HCT116 (cell line): ENCODE results near the gene OSGIN1. TPM values are rescaled to one million over a fixed set of nuclear protein-coding genes. Genes with fewer than 3 reads are reported as not detected.

Source experiments
- ATAC-seq: fragments of 200-7000 bp; cut with Tn5 transposase; 2 replicates; pipeline ENCODE4 v1.9.1; 2020; ENCODE audit warnings: mild to moderate bottlenecking, moderate library complexity
- BruUV-seq: library from RNA; stranded (reverse); fragments of 400-500 nt; replicated peaks from 2 replicates; lab custom pipeline; 2021; lab: Mats Ljungman, UMichigan
- CTCF ChIA-PET: fragments of 300-600 bp; sonication (Branson Sonifier 250); formaldehyde crosslinking; loops from one replicate; lab custom pipeline; 2021; ENCODE audit warnings: antibody characterized with exemption; lab: Charles Lee
- POLR2A ChIA-PET: fragments of 300-600, 350-600 bp; sonication (Branson Sonifier 250); formaldehyde crosslinking; loops from one replicate; lab custom pipeline; 2021; ENCODE audit warnings: antibody characterized with exemption; lab: Charles Lee
- RAD21 ChIA-PET, 2 experiments: fragments of 300-600 bp; sonication (Branson Sonifier 250); formaldehyde crosslinking; loops; one replicate each; lab custom pipeline; 2023; ENCODE audit warnings: low total read pairs in 2 of 2; ENCODE audit not compliant: uncharacterized antibody in 2 of 2, unreplicated experiment in 2 of 2, low non-redundant PET in 1 of 2; lab: Charles Lee
- DNase-seq: peaks from one replicate; pipeline ENCODE4 v3.0.0-alpha.2; 2010; ENCODE audit warnings: low read depth, low spot score
- H2AFZ ChIP-seq: fragments of 200-600 bp; shearing (Covaris generic), sonication (generic); 2 replicates; pipeline ENCODE4 v1.6.1; 2017; ENCODE audit warnings: low read depth, mixed run types, mixed read lengths, antibody characterized with exemption, low read length; ENCODE audit not compliant: poor library complexity, severe bottlenecking
- H3K27ac ChIP-seq: 2 replicates; pipeline ENCODE4 v1.5.1; 2012; ENCODE audit warnings: low read depth, low read length
- H3K27me3 ChIP-seq: fragments of 200-600 bp; sonication (generic); 2 replicates; pipeline ENCODE4 v1.6.1; 2016; ENCODE audit warnings: mixed run types, low read length, mixed read lengths; ENCODE audit not compliant: insufficient read depth
- H3K36me3 ChIP-seq, 2 experiments: fragments of 200-500 bp in 1 of 2; fragments of 200-600 bp in 1 of 2; sonication (Bioruptor generic) in 1 of 2; sonication (generic) in 1 of 2; 2 replicates each; pipeline versions ENCODE4 v1.5.1 to v1.6.1; 2014 to 2016; ENCODE audit warnings: low read length in 2 of 2, inconsistent platforms in 1 of 2, mixed read lengths in 1 of 2, mixed run types in 1 of 2; ENCODE audit not compliant: insufficient read depth in 2 of 2, control insufficient read depth in 1 of 2
- H3K4me1 ChIP-seq, 2 experiments: fragments of 200-600 bp in 1 of 2; sonication (generic) in 1 of 2; 2 replicates each; pipeline versions ENCODE4 v1.5.1 to v1.6.1; 2012 to 2017; ENCODE audit warnings: low read length in 2 of 2, inconsistent platforms in 1 of 2, mild to moderate bottlenecking in 1 of 2, mixed read lengths in 1 of 2, mixed run types in 1 of 2, moderate library complexity in 1 of 2; ENCODE audit not compliant: insufficient read depth in 2 of 2, control insufficient read depth in 1 of 2
- H3K4me2 ChIP-seq: fragments of 200-600 bp; sonication (generic); 2 replicates; pipeline ENCODE4 v1.6.1; 2017; ENCODE audit warnings: mixed run types, low read length, mixed read lengths
- H3K4me3 ChIP-seq, 2 experiments: fragments of 200-600 bp in 1 of 2; sonication (generic) in 1 of 2; replicated peaks in 1 of 2; 2 replicates each; pipeline ENCODE4 v1.5.1; 2011 to 2016; ENCODE audit warnings: low read length in 2 of 2, control low read depth in 1 of 2, low read depth in 1 of 2, mild to moderate bottlenecking in 1 of 2, mixed read lengths in 1 of 2, mixed run types in 1 of 2
- H3K79me2 ChIP-seq: fragments of 200-600 bp; sonication (generic); 2 replicates; pipeline ENCODE4 v1.6.1; 2017; ENCODE audit warnings: mild to moderate bottlenecking, mixed run types, low read length, moderate library complexity, mixed read lengths; ENCODE audit not compliant: insufficient read depth
- H3K9ac ChIP-seq: fragments of 200-600 bp; sonication (generic); 2 replicates; pipeline ENCODE4 v1.6.1; 2016; ENCODE audit warnings: low read length, mixed read lengths
- H3K9me2 ChIP-seq: fragments of 200-600 bp; sonication (generic), shearing (Covaris generic); 2 replicates; pipeline ENCODE4 v1.6.1; 2017; ENCODE audit warnings: mixed run types, mild to moderate bottlenecking, moderate library complexity; ENCODE audit not compliant: insufficient read depth
- H3K9me3 ChIP-seq, 2 experiments: fragments of 200-500 bp in 1 of 2; fragments of 200-600 bp in 1 of 2; sonication (Bioruptor generic) in 1 of 2; sonication (generic) in 1 of 2; 2 replicates each; pipeline ENCODE4 v1.6.1; 2014 to 2017; ENCODE audit warnings: low read length in 2 of 2, mixed read lengths in 2 of 2, inconsistent platforms in 1 of 2, low read depth in 1 of 2, mild to moderate bottlenecking in 1 of 2, mixed run types in 1 of 2, moderate library complexity in 1 of 2; ENCODE audit not compliant: control insufficient read depth in 1 of 2, insufficient read depth in 1 of 2
- H4K20me1 ChIP-seq: fragments of 200-600 bp; sonication (generic), shearing (Covaris generic); 2 replicates; pipeline ENCODE4 v1.6.1; 2017; ENCODE audit warnings: mixed run types, mild to moderate bottlenecking, moderate library complexity; ENCODE audit not compliant: insufficient read depth
- CEBPB ChIP-seq: IDR thresholded peaks from 2 replicates; pipeline ENCODE4 v1.6.1; 2012; ENCODE audit warnings: low read depth
- CTCF ChIP-seq, 3 experiments: fragments of 200-600 bp in 1 of 3; sonication (generic) in 1 of 3; IDR thresholded peaks in 2 of 3; conservative IDR thresholded peaks in 1 of 3; 2 replicates each; pipeline ENCODE4 v1.5.1; 2012 to 2017; ENCODE audit warnings: low read depth in 2 of 3, low read length in 2 of 3, antibody characterized with exemption in 1 of 3, borderline replicate concordance in 1 of 3, control low read depth in 1 of 3, mild to moderate bottlenecking in 1 of 3, mixed read lengths in 1 of 3, mixed run types in 1 of 3, moderate library complexity in 1 of 3; ENCODE audit not compliant: insufficient read depth in 1 of 3
- EZH2 ChIP-seq: fragments of 200-600 bp; sonication (generic); IDR thresholded peaks from 2 replicates; pipeline ENCODE4 v1.6.1; 2017; ENCODE audit warnings: antibody characterized with exemption, mixed run types
- POLR2A ChIP-seq: IDR thresholded peaks from 2 replicates; pipeline ENCODE4 v1.7.0; 2011; ENCODE audit warnings: borderline replicate concordance; ENCODE audit not compliant: insufficient read depth, insufficient read length; ENCODE audit errors: extremely low read depth
- RAD21 ChIP-seq: IDR thresholded peaks from 2 replicates; pipeline ENCODE4 v1.6.1; 2012; ENCODE audit warnings: low read depth, mild to moderate bottlenecking
- SIN3A ChIP-seq: IDR thresholded peaks from 2 replicates; pipeline ENCODE4 v1.6.1; 2012; ENCODE audit warnings: low read depth
- SP1 ChIP-seq: IDR thresholded peaks from 2 replicates; pipeline ENCODE4 v1.6.1; 2012; ENCODE audit warnings: low read depth
- YY1 ChIP-seq: IDR thresholded peaks from 2 replicates; pipeline ENCODE4 v1.6.1; 2011; ENCODE audit warnings: low read length, low read depth, moderate library complexity, mild to moderate bottlenecking; ENCODE audit not compliant: insufficient replicate concordance; ENCODE audit errors: extremely low read depth
- ZBTB33 ChIP-seq: IDR thresholded peaks from 2 replicates; pipeline ENCODE4 v1.6.1; 2011; ENCODE audit warnings: mild to moderate bottlenecking, low read length, moderate library complexity; ENCODE audit not compliant: insufficient replicate concordance; ENCODE audit errors: extremely low read depth
- ZFX ChIP-seq: fragments of 450-650 bp; IDR thresholded peaks from 2 replicates; pipeline ENCODE4 v1.6.1; 2017
- ZNF274 ChIP-seq: fragments of 200-500 bp; sonication (Bioruptor generic); IDR thresholded peaks from 2 replicates; pipeline ENCODE4 v1.6.1; 2014; ENCODE audit warnings: mild to moderate bottlenecking, low read depth, low read length, inconsistent platforms
- intact Hi-C: fragments of 100-400 bp; cut with micrococcal nuclease; formaldehyde crosslinking; loops from 2 replicates; pipeline ENCODE4 v1.10.0; 2022
- total RNA-seq: library from RNA; stranded (reverse); gene quantifications from one replicate; pipeline ENCODE4 v1.2.1, GENCODE V29; 2021; ENCODE audit not compliant: unreplicated experiment

OSGIN1 gene
- total RNA-seq, 1 experiment from 2014 or later, result 19.8 TPM

GRCh38 chr16:83978401-83978904, 25.4 kb downstream of the OSGIN1 start:
- ChIA-PET RAD21 (no interaction called here), POLR2A (interaction anchor here (0.8 kb wide), 1 partner anchor 36 kb away, joined by 3 read pairs; no protein-coding TSS in a partner anchor), CTCF (no interaction called here)
- Histone ChIP-seq H3K36me3 (no peaks in the 10 kb centered on the region), H4K20me1 (no peaks in the 10 kb centered on the region), H3K27ac (no peak overlapping the region), H3K9ac (no peak overlapping the region), H3K27me3 (no peaks in the 10 kb centered on the region; the same call in 1 of the 2 replicates), H2AFZ (no peak overlapping the region), H3K9me2 (no peaks in the 10 kb centered on the region), H3K4me2 (no peak overlapping the region), H3K4me3 (no peak overlapping the region), H3K4me1 (no peaks in the 10 kb centered on the region), H3K79me2 (no peaks in the 10 kb centered on the region), H3K9me3 (peaks cover 8 to 11% of the 10 kb centered on the region in 2 experiments; a peak in 2 of 4 replicates)
- no TSS peak for BruUV-seq
- intact Hi-C loops, result no loop called here
- no peak for ATAC-seq
- no peak for DNase-seq
- TF ChIP-seq EZH2 (no peak), RAD21 (no peak), CTCF (IDR thresholded peaks at IDR 0.05 in 2 of 3, conservative IDR thresholded peaks at IDR 0.05 in 1 of 3; ENCODE audit: borderline replicate concordance in 1 of 3, insufficient read depth in 1 of 3, low read depth in 2 of 3, low read length in 2 of 3) (no peak), ZNF274 (no peak), YY1 (no peak), SP1 (no peak), ZFX (no peak), CEBPB (no peak), SIN3A (no peak), ZBTB33 (no peak), POLR2A (no peak)
